GM18867 (cell line): ENCODE results near the gene CCDC107.
"Not testable (repeated sequence)": the region's sequence is repeated elsewhere in the genome, so short reads cannot be mapped to it uniquely, and the experiment has no call there.

Experiments used
- ATAC-seq: cut with Tn5 transposase; IDR thresholded peaks from one replicate; pipeline ENCODE4 v1.9.1; 2021; ENCODE audit warnings: mild to moderate bottlenecking, moderate library complexity; ENCODE audit not compliant: unreplicated experiment

CCDC107 gene

DNA sequence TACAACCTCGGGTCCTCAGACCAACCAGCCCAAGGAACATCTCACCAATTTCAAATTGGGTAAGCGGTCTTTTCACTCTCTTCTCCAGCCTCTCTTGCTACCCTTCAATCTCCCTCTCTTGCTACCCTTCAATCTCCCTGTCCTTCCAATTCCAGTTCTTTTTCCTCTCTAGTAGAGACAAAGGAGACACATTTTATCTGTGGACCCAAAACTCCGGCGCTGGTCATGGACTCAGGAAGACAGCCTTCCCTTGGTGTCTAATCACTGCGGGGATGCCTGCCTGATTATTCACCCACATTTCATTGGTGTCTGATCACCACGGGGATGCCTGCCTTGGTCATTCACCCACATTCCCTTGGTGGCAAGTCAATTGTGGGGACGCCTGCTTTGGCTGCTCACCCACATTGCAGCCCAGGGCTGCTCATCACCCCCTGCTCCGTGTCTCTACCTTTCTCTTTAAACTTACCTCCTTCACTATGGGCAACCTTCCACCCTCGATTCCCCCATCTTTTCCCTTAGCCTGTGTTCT is 20.6 kb upstream of the CCDC107 start:
- ATAC-seq: not testable (repeated sequence)

DNA sequence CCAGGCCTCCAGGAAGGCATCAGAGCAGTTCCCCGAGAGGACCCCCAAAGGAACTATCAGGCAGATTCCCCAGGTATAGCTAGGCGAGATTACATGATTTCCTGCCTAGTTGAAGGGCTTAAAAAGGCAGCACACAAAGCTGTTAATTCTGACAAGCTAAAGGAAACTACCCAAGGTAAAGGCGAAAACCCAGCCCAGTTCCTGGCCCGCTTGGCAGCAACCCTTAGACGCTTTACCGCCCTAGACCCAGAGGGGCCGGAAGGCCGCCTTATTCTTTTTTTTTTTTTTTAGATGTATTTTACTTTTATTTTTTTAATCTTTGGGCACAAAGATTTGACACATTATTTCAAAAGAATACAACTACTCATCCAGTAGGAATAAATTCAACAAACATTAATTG is 19.3 kb upstream of the CCDC107 start:
- ATAC-seq: not testable (repeated sequence)

DNA sequence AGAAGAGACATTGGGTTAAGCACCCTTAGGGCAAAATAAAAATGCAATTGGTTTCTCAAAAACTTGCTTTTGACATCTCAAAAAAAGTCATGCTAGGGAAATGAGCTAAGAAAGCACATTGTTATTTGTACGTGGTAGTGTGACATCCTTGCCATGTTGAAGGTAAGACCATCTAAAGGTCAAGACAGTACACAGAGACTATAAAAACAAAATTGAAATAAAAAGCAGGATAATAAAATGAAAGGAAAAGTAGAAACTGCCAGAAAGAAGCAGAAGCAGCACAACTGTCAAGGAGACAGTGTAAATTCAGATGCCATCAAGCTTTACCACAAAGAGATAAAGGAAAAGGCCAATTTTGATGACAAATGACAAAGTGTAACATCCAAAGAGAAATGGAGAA is 18.9 kb upstream of the CCDC107 start:
- ATAC-seq: not testable (repeated sequence)

DNA sequence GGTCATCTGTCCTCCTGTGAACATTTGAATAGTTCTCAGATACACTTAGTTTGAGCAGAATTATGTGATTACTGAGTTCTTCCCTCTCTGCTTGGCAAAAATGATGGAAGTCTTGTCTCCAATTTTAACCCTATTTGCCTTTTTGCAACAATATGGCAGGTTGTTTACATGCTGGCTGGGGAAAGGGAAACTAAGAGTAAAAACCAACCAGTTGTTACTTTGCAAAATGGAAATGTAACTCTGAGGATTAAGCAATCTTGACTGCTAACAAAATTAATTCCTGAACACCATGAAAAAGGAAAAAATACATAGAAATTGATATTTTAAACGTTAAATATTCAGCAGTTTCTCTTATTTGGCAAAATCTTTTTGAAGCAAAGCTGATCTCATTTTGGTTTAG is 18.5 kb upstream of the CCDC107 start:
- ATAC-seq: no peak

DNA sequence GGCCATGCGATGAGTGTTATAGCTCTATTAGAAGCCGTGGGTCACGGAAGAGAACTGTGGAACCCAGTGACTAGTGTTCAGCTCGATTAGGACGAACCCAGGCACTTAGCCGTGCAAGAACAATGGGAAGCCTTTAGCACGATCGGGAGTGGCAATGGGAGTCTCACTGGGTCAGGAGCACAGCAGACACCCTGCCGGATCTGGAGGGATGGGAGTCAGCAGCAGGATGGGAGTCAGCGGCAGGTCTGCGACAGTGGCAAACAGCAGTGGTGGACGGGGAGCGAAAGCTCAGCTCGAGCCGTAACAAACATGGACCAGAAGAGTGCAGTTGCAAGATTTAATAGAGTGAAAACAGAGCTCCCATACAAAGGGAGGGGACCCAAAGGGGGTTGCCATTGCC is 17.7 kb upstream of the CCDC107 start:
- ATAC-seq: not testable (repeated sequence)

DNA sequence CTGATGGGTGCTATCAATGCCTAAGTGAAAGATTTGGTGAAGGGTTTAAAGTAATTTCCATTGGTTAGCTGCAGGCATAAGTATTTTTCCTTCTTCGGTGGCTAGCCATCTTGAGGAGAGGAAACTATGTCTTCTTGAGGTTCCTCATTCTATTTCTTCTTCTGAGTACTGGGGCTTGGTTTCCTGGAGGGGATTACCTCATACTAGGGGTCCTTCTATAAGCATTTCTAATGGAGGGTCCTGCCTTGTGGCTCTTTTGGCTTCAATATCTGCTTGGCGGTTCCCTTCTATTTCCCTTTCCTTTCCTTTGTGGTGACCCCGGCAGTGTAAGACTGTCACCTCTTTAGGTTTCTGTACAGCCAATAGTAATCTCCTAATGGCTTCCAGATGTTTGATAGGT is 16.6 kb upstream of the CCDC107 start:
- not testable (repeated sequence) for ATAC-seq

DNA sequence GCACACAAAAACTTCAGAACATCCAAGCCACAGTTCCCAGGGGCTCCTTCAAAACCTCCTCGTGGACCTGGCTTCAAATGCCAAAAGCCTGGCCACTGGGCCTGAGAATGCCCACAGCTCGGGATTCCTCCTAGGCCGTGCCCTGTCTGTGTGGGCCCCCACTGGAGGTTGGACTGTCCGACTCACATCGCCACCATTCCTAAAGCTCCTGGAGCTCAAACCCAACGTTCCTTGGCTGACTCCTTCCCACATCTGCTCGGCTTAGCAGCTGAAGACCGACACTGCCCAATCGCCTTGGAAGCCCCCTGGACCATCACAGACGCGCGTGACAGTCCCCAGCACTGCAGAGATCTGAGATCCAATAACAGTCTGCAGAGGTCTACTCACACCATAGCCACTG is 15.0 kb upstream of the CCDC107 start:
- ATAC-seq: no peak

DNA sequence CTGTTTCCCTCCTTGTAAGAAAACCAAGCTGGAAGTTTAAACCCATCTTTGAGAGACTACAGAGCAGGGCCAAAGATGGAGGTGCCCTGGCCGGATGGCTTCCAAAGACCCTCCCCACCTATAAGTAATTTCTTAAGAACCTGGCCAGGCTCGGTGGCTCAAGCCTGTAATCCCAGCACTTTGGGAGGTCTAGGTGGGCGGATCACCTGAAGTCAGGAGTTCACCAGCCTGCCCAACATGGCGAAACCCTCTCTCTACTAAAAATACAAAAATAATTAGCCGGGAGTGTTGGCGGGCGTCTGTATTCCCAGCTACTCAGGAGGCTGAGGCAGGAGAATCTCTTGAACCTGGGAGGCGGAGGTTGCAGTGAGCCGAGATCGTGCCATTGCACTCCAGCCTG is 12.4 kb upstream of the CCDC107 start:
- ATAC-seq: not testable (repeated sequence)

DNA sequence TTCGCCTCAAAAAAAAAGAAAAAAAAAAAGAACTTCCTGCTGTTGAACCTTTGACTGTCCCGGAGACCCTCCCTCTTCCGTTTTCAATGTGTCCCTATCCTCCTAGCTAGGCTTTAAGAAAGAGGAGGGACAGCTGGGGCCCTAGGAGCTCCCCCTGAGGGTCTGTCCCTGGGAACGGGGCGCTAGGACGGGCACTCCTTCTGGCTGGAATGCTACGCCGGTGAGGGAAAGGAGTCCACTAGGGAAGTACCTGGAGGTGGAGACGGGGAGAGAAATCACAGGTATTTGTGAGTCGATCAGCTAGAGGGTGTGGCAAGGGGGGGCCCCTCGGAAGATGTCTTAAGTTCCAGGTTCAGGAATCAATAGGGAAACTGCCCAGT is 11.9 kb upstream of the CCDC107 start:
- ATAC-seq: no peak

DNA sequence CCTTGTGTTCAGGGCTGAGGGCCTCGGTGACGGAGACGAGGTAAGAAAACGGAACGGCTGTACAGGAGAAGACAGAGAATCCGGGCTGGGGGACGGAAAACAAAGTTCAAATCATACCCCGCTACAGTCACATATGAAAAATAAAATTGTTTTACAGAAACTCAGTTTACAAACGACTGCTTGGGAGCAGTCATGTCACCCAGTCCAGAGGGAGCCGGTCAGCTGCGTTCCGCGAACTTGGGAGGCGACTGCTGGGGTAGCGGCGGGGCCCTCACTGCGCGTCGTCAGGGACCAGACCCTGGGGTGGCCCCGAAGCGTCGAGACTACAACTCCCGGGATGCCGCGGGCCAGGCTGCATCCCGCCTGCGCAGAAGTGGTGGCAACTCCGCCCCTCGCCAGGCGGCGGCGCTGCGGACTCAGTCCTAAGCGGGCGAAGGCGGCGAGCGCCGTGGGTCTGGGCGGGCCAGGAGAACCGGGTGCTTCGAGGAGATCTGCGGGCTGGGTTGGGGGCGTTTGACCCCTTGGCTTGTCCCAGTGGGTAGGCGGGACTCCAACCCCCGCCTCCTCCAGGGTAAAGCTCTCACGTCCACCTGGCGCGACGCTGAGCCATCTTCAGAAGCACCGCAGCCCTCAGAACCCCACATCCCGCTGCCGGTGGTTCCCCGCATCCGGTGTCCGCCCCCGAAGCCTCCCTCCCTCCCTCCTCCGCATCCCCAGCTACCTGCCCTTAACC is 11.4 kb upstream of the CCDC107 start:
- ATAC-seq: peak; percentile 87

DNA sequence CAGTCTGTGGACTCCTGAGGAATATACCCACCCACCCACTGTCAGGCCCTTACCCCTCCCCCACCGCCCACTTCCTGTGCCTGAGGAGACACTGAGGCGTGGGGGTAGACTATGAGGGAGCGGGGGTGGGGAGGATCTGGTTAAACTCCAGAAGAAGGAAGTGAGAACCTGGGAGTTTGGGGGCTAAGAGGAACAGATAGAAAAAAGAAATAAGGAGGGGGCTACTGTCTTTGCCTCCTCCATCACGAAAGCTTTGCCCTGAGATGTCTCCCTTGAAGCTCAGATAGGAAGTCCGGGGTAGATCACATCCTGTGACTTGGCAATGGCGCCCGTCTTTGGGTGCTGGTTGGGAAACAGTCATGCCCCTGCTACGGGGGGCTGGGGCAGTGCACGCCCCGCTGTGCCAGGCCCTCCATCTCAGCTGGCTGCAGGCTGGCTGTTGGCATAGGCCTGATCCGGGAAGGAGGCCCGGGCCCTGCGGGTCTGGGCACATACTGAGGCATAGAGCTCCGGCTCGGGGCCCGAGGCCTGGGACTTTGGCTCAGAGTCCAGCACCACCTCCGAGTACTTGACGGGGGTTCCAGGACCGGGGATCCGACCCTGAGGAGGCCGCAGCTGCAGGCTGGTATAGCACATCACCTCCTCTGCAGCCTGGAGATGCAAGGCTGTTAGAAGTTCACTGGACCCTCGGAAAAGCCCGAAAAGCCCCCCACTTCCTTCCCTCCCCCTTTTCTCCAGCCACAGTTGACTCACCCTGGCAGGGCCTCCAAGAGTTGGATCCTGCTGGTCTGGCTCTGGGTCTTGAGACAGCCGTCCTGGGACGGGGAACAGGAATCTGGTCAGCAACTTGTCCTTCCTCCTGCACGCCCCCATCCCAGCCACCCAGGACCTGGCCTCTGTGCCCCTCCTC is 8.4 kb upstream of the CCDC107 start:
- ATAC-seq: no peak

DNA sequence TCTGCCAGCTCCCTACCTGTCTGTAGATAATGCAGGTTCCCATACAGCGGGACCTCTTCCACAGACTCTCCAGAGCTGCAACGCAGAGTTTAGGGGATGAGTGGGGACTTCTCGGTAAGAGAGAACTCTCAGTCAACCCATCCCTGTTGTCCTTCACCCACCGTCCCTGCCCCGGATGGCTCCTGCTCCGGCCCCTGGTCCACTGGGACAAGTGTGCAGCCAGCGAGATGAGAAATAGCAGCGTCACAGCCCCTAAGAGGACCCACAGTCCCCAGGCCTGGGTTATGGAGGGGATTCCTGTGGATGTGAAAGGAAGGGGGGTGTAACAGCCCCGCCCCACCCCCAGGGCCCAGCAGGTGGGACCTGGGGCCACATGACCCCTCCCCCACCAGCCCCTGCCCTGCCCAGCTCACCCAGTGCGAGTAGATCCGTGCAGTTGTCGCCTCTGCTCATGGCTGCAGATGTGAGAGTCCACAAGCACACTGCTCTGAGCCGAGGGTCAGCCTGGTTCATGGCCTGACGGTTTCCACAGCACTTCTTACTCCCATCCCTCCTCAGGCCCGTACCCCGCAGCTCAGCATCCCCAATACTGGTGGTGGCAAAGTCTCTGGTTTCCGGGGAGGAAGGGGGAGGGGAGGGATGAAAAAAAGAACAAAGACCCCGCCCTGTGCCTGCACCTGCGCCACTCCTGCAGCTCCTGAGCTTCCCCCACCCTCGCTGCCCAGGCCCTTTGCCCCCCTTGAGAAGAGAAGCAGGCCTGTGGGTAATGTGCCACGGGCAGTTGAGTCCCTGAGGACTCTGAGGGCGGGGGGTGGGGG is 7.5 kb upstream of the CCDC107 start, which contains the start of gene SIT1:
SIT1 (minus strand) TSS at position 591 of the 818 bp plus-strand sequence; CDS start at position 513, 78 bp downstream.
- no peak for ATAC-seq

DNA sequence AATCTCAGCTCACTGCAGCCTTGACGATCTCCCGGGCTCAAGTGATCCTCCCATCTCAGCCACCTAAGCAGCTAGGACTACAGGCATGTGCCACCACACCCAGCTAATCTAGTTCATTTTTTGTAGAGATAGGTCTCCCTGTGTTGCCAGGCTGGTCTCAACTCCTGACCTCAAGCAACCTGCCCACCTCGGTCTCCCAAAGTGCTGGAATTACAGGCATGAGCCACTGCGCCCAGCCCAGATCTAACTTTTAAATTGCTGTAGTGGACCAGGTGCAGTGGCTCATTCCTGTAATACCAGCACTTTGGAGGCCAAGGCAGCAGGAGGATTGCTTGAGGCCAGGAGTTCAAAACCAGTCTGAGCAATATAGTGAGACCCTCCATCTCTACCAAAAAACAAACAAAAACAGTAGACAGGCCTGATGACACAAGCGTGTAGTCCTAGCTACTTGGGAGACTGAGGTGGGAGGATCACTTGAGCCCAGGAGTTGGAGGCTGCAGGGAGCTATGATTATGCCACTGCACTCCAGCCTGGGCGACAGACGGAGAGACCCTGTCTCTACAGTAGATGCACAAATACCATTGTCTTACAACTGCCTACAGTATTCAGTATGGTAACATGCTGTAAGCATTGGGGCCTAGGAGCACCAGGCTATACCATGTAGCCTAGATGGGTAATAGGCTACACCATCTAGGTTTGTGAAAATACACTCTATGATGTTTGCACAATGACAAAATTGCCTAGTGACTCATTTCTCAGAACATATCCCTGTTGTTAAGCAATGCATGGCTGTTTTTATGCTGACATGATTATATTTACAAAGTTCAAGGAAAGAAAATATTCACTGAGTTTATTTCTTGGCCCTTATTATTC is 5.9 kb upstream of the CCDC107 start:
- ATAC-seq: no peak

DNA sequence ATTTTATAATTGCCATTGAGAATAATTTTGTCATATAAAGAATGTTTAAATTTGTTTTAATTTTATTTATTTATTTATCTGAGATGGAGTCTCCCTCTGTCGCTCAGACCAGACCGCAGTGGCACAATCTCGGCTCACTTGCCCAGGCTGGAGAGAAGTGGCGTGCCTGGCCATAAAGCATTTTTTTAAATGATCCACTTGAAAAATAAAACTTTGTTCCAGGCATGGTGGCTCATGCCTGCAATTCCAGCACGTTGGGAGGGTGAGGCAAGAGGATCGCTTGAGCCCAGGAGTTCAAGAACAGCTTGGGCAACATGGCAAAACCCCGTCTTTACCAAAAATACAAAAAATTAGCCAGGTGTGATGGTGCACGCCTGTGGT is 5.3 kb upstream of the CCDC107 start:
- ATAC-seq: no peak

DNA sequence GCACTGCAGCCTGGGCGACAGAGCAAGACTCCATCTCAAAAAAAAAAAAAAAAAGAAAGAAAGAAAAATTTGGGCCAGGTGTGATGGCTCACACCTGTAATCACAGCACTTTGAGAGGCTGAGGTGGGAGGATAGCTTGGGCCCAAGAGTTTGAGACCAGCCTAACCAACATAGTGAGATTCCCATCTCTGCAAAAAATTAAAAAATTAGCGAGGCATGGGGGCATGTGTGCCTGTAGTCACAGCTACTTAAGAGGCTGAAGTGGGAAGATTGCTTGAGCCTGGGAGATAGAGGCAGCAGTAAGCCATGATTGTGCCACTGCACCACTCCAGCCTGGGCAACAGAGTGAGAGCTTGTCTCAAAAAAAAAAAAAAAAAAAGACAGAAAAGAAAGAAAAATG is 4.5 kb upstream of the CCDC107 start:
- ATAC-seq: no peak

DNA sequence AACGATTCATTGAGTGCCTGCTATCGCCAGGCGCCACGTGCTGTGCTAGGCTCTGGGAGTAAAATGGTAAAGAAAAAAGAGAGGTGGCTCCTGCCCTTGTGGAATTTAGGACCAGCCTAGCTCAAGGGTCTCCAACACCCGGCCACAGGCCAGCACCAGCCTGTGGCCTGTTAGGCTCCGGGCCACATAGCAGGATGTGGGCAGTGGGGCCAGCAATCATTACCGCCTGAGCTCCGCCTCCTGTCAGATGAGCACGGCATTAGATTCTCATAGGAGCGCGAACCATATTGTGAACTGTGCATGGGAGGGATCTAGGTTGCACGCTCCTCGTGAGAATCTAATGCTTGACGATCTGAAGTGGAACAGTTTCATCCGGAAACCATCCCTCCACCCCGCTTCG is 1.7 kb upstream of the CCDC107 start:
- no peak for ATAC-seq

DNA sequence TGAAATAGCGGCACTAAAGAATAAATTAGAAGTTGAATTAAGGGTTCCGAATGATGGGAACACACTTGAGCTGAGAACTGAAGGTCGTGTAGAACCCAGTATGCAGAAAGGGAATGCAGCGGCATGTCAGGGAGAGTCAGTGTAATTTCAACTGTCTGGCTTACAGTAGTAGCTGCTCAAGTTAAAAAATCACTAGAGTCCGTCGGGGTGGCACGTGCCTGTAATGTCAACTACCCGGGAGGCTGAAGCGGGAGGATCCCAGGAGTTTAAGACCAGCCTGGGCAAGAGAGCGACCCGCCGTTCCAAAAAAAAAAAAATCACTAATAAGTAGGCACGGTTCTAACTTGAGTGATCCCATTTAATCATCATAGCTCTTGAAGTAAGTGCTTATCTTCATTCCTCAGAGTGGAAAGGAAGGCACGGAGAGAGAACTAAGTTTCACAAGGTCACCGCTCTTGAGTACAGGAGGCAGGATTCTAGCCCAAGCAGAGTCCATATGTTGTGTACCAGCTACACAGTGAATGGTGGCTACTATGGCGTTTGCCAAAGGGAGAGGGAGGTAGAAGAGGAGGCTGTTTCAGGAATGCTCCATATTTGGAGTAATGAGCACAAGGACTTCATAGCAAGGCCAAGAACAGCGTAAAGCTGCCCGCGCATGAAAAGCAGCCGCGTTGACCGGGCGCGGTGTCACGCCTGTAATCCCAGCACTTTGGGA is 1.1 kb upstream of the CCDC107 start:
- no peak for ATAC-seq

DNA sequence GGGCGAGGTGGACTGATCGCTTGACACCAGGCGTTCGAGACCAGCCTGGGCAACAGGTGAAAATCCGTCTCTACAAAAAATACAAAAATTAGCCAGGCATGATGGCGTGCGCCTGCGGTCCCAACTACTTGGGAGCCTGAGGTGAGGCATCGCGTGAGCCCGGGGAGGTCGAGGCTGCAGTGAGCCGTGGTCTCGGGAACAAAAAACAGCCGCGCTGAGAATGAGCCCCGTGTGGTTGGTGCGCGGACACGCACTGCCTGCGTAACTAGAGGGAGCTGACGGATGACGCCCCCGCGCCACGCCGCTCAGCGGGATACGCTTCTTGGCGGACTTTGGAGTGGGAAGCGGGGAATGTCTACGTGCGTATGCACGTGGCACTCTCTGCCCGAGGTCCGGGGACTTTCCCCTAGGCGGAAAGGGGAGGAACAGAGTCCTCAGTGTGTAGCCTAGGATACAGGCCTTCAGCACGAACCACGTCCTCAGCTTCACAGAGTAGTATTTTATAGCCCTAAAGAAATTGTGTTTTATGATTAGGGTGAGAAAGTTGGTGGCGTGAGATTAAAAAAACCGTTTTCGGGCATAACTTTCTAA is 451 bp upstream of the CCDC107 start, which contains the start of gene RMRP:
RMRP (minus strand) TSS at position 474 of the 591 bp plus-strand sequence.
- peak; percentile 80 for ATAC-seq

DNA sequence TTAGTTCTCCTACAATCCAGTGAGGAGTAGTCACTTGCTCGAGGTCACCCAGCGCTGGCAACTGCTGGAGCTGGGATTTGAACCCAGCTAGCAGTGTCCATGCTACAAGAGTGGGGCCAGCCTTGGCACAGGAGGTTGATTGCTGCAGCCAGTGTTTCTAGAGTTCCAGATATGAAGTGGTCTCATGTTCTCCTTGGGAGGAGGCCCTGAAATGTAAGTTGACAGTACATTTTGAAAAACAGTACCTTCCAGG is 802 bp downstream of the CCDC107 start:
- no peak for ATAC-seq
